Right lobe of liver (tissue), 6 donors: ENCODE measurements around the gene UBE2E2. TPM values are rescaled to one million over a fixed set of nuclear protein-coding genes. Genes with fewer than 3 reads are reported as not detected.

ENCODE experiments used
- ATAC-seq, 4 donors: fragments of 200-7000 bp; cut with Tn5 transposase; one replicate each; pipeline ENCODE4 v1.9.1; 2020; ENCODE audit warnings: mild to moderate bottlenecking in 4 of 4, moderate library complexity in 4 of 4
- DNase-seq, 3 donors: peaks; one replicate each; pipeline ENCODE4 v3.0.0-alpha.2; 2020
- H3K27ac ChIP-seq, 3 donors: fragments of 200-600 bp; one replicate each; pipeline ENCODE4 v1.8.0; 2022
- H3K27me3 ChIP-seq, 2 donors: fragments of 200-600 bp; one replicate each; pipeline ENCODE4 v1.8.0; 2022
- H3K36me3 ChIP-seq, 4 donors: fragments of 200-600 bp; sonication (generic) in 1 of 4; one replicate each; pipeline versions ENCODE4 v1.5.1 to v1.8.0; 2017 to 2022; ENCODE audit warnings: control low read depth in 1 of 4
- H3K4me1 ChIP-seq, 4 donors: fragments of 200-600 bp; sonication (generic) in 1 of 4; one replicate each; pipeline versions ENCODE4 v1.5.1 to v1.8.0; 2017 to 2022; ENCODE audit warnings: control low read depth in 1 of 4
- H3K4me3 ChIP-seq, 3 donors: fragments of 200-600 bp; one replicate each; pipeline ENCODE4 v1.8.0; 2022
- H3K9me3 ChIP-seq, 4 donors: fragments of 200-600 bp; sonication (generic) in 1 of 4; one replicate each; pipeline versions ENCODE4 v1.5.1 to v1.8.0; 2017 to 2022; ENCODE audit warnings: control low read depth in 1 of 4
- CTCF ChIP-seq, 4 donors: fragments of 200-600 bp in 3 of 4; fragments of 450-650 bp in 1 of 4; IDR thresholded peaks; one replicate each; pipeline versions ENCODE4 v1.5.1 to v1.8.0; 2016 to 2022; ENCODE audit warnings: antibody characterized with exemption in 4 of 4, mild to moderate bottlenecking in 2 of 4
- POLR2A ChIP-seq: fragments of 450-650 bp; IDR thresholded peaks from one replicate; pipeline ENCODE4 v1.6.1; 2017; ENCODE audit warnings: antibody characterized with exemption, mild to moderate bottlenecking
- WGBS: methylation state at CpG from one replicate; pipeline ENCODE4 v1.1.6; 2018; ENCODE audit warnings: low coverage, low lambda C conversion rate; ENCODE audit not compliant: insufficient coverage; ENCODE audit errors: missing lambda C conversion rate; 5-methylcytosine and 5-hydroxymethylcytosine counted together
- intact Hi-C, 2 donors: fragments of 100-400 bp; cut with DNase I; formaldehyde crosslinking; loops; one replicate each; pipeline versions ENCODE4 v1.11.2 to v1.14.1; 2022
- total RNA-seq, 6 experiments: library from RNA; depleted of rRNA in 2 of 6; stranded (reverse); fragments of >200 nt in 2 of 6; fragmentation: NEBNext Ultra II Directional in 3 of 6; extraction: Animal tissue kit (Norgen Biotek cat#: 25700) in 3 of 6; gene quantifications; one replicate each; pipeline versions ENCODE4 v1.1.0 to v1.2.4, GENCODE V29; 2016 to 2023
- donor health status: DM: no; HTN: yes; CAD: no.
- donor health status: DM: no; HTN: no; CAD: no.
- donor health status: DM: no; HTN: no; CAD: no.
- donor health status: DM: no; HTN: yes; CAD: no.
- donor health status: DM: no; HTN: yes; CAD: no.

UBE2E2 gene
- total RNA-seq, 6 experiments from 2014 or later, result 17.2 to 29.1 (median 18.1) TPM

GRCh38 chr3:23404246-23404645 is 201.1 kb downstream of the UBE2E2 start:
- Histone ChIP-seq H3K9me3 (no peaks in the 10 kb centered on the region), H3K4me1 (no peaks in the 10 kb centered on the region), H3K27me3 (no peaks in the 10 kb centered on the region), H3K27ac (no peak overlapping the region), H3K4me3 (no peak overlapping the region), H3K36me3 (no peaks in the 10 kb centered on the region)
- DNase-seq (no peak), ATAC-seq (no peak)
- no peak for TF ChIP-seq POLR2A
- intact Hi-C loops, result no loop called here

GRCh38 chr3:23405081-23405480 is 202.0 kb downstream of the UBE2E2 start:
- ATAC-seq (no peak), DNase-seq (no peak)
- no peaks in the 10 kb centered on the region for H3K36me3 ChIP-seq
- intact Hi-C loops, result no loop called here
- H3K27me3 ChIP-seq, result no peaks in the 10 kb centered on the region
- WGBS, result 69% methylated on average over 1 of the region's 1 CpG
- no peak for TF ChIP-seq POLR2A
- no peak for TF ChIP-seq CTCF (IDR thresholded peaks at IDR 0.05)
- H3K27ac ChIP-seq, result no peak overlapping the region
- no peak overlapping the region for H3K4me3 ChIP-seq
- no peaks in the 10 kb centered on the region for H3K4me1 ChIP-seq
- no peaks in the 10 kb centered on the region for H3K9me3 ChIP-seq

DNA sequence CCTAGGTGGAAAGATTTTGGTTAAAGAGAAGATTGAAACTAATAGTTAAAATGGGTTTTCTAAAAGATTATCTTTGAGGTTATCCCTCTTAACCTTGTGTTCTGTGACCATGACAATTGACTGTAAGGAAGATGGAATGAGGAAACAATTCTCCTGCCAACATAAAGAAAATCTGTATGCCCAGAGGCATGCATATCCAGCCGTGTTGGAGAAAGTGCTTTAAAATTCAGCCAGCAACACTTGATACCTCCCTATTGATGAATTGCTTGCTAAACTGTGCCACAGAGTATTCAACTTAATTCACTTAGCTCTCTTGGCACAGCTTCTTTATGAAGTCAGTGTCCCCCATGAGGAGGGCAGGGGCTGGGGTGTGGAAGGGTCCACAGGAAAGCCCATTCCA is 203.5 kb downstream of the UBE2E2 start:
- no peaks in the 10 kb centered on the region for H3K9me3 ChIP-seq
- ATAC-seq (no peak), DNase-seq (no peak)
- H3K4me3 ChIP-seq, result no peak overlapping the region
- H3K27me3 ChIP-seq, result no peaks in the 10 kb centered on the region
- H3K27ac ChIP-seq, result no peak overlapping the region
- WGBS, result 45% methylated on average over 1 of the region's 1 CpG
- H3K36me3 ChIP-seq, result no peaks in the 10 kb centered on the region
- TF ChIP-seq POLR2A (no peak), CTCF (IDR thresholded peaks at IDR 0.05) (no peak)
- intact Hi-C loops, result no loop called here
- no peaks in the 10 kb centered on the region for H3K4me1 ChIP-seq

DNA sequence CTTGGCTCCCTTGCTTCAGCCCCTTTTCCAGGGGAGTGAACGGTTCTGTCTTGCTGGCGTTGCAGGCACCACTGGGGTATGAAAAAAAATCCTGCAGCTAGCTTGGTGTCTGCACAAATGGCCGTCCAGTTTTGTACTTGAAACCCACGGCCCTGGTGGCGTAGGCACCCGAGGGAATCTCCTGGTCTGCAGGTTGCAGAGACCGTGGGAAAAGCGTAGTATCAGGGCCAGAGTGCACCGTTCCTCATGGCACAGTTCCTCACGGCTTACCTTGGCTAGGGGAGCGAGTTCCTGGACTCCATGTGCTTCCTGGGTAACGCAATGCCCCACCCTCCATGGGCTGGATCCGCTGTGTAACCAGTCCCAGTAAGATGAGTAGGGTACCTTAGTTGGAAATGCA is 214.9 kb downstream of the UBE2E2 start:
- no peak overlapping the region for H3K27ac ChIP-seq
- TF ChIP-seq CTCF (IDR thresholded peaks at IDR 0.05), result no peak
- no peak for TF ChIP-seq POLR2A
- no peaks in the 10 kb centered on the region for H3K9me3 ChIP-seq
- no peak for DNase-seq
- no peaks in the 10 kb centered on the region for H3K36me3 ChIP-seq
- 84% methylated on average over 6 of the region's 13 CpGs for WGBS
- H3K4me3 ChIP-seq, result no peak overlapping the region
- intact Hi-C loops, result no loop called here
- no peaks in the 10 kb centered on the region for H3K27me3 ChIP-seq
- no peak for ATAC-seq
- H3K4me1 ChIP-seq, result no peaks in the 10 kb centered on the region

- ATAC-seq (no peak), DNase-seq (no peak)
- H3K27me3 ChIP-seq, result no peaks in the 10 kb centered on the region
- H3K36me3 ChIP-seq, result no peaks in the 10 kb centered on the region
- no peak overlapping the region for H3K27ac ChIP-seq
- intact Hi-C loops, result no loop called here
- 84% methylated on average over 3 of the region's 3 CpGs for WGBS
- H3K4me1 ChIP-seq, result no peaks in the 10 kb centered on the region
- TF ChIP-seq CTCF (IDR thresholded peaks at IDR 0.05), result no peak
- H3K9me3 ChIP-seq, result no peaks in the 10 kb centered on the region
- no peak overlapping the region for H3K4me3 ChIP-seq
Observed at GRCh38 chr3:23421811-23422516, 218.8 kb downstream of the UBE2E2 start.
